Measurements from ENCODE around the gene KRTAP13-2.
A peak's percentile ranks its signal among the peaks of the same experiment; 100 is the strongest.

Gene KRTAP13-2

GRCh38 chr21:30372139-30372770 is at the start of gene KRTAP13-2:
TSS of gene KRTAP13-2 (minus strand) at chr21:30372271. CDS start at chr21:30372213, 58 bp downstream.
- DNase-seq (ENCODE audit: insufficient read length, low spot score) (no peak), FAIRE-seq (no peak)

GRCh38 chr21:30415993-30416392 is 43.9 kb upstream of the KRTAP13-2 start:
- DNase-seq (ENCODE audit: insufficient read length, low spot score) (no peak), FAIRE-seq (no peak)

GRCh38 chr21:30408782-30409494 is 36.9 kb upstream of the KRTAP13-2 start:
- FAIRE-seq (peak; percentile 83), DNase-seq (ENCODE audit: insufficient read length, low spot score) (peak; percentile 10)

GRCh38 chr21:30395731-30396130 is 23.7 kb upstream of the KRTAP13-2 start, which contains the start of gene KRTAP13-1:
TSS of gene KRTAP13-1 (plus strand) at chr21:30396031. CDS start at chr21:30396087, 56 bp downstream.
- FAIRE-seq = no peak

GRCh38 chr21:30391492-30392025 is 19.5 kb upstream of the KRTAP13-2 start:
- DNase-seq (ENCODE audit: insufficient read length, low spot score) (no peak), FAIRE-seq (no peak)

More at GRCh38 chr21:30395731-30396130, 23.7 kb upstream of the KRTAP13-2 start, which contains the start of gene KRTAP13-1:
- DNase-seq (ENCODE audit: insufficient read length, low spot score) = no peak

- no peak for FAIRE-seq
Measured at GRCh38 chr21:30382201-30382600, 10.1 kb upstream of the KRTAP13-2 start.

GRCh38 chr21:30355906-30356305 is 16.2 kb downstream of the KRTAP13-2 start:
- DNase-seq (ENCODE audit: insufficient read length, low spot score) = no peak
- FAIRE-seq = no peak

More at GRCh38 chr21:30382201-30382600, 10.1 kb upstream of the KRTAP13-2 start:
- no peak for DNase-seq (ENCODE audit: insufficient read length, low spot score)

GRCh38 chr21:30354308-30355005 is 17.6 kb downstream of the KRTAP13-2 start:
- FAIRE-seq (no peak), DNase-seq (ENCODE audit: insufficient read length, low spot score) (no peak)

- FAIRE-seq (no peak), DNase-seq (ENCODE audit: insufficient read length, low spot score) (no peak)
Measured at GRCh38 chr21:30351534-30351933, 20.5 kb downstream of the KRTAP13-2 start.

- no peak for FAIRE-seq
- no peak for DNase-seq (ENCODE audit: insufficient read length, low spot score)
Measured at GRCh38 chr21:30349572-30349971, 22.5 kb downstream of the KRTAP13-2 start.

GRCh38 chr21:30348506-30348905 is 23.6 kb downstream of the KRTAP13-2 start, which contains the start of gene KRTAP23-1:
TSS of gene KRTAP23-1 (minus strand) at chr21:30348606. CDS start at chr21:30348606, 0 bp downstream.
- DNase-seq (ENCODE audit: insufficient read length, low spot score) = no peak

GRCh38 chr21:30345014-30345413 is 27.1 kb downstream of the KRTAP13-2 start:
- DNase-seq (ENCODE audit: insufficient read length, low spot score) = no peak
- no peak for FAIRE-seq

More at GRCh38 chr21:30348506-30348905, 23.6 kb downstream of the KRTAP13-2 start, which contains the start of gene KRTAP23-1:
- FAIRE-seq = no peak

- peak; percentile 10 for DNase-seq (ENCODE audit: insufficient read length, low spot score)
- no peak for FAIRE-seq
Measured at GRCh38 chr21:30340714-30341573, 31.1 kb downstream of the KRTAP13-2 start.

- DNase-seq (ENCODE audit: insufficient read length, low spot score) = no peak
- FAIRE-seq = no peak
Measured at GRCh38 chr21:30338717-30339116, 33.4 kb downstream of the KRTAP13-2 start.

GRCh38 chr21:30337772-30338171 is 34.3 kb downstream of the KRTAP13-2 start:
- no peak for DNase-seq (ENCODE audit: insufficient read length, low spot score)
- no peak for FAIRE-seq

- DNase-seq (ENCODE audit: insufficient read length, low spot score) (no peak), FAIRE-seq (no peak)
Measured at GRCh38 chr21:30337276-30337744, 34.8 kb downstream of the KRTAP13-2 start, which contains the start of gene KRTAP27-1. TSS of gene KRTAP27-1 (minus strand) at chr21:30337694. CDS start at chr21:30337668, 26 bp downstream.

GRCh38 chr21:30336596-30336995 is 35.5 kb downstream of the KRTAP13-2 start:
- FAIRE-seq (no peak), DNase-seq (ENCODE audit: insufficient read length, low spot score) (no peak)

GRCh38 chr21:30333736-30334135 is 38.3 kb downstream of the KRTAP13-2 start:
- no peak for FAIRE-seq
- DNase-seq (ENCODE audit: insufficient read length, low spot score) = no peak

- FAIRE-seq = no peak
- no peak for DNase-seq (ENCODE audit: insufficient read length, low spot score)
Measured at GRCh38 chr21:30332681-30333080, 39.4 kb downstream of the KRTAP13-2 start.
